ENCODE results near the gene PAFAH2. TPM values are rescaled to one million over a fixed set of nuclear protein-coding genes. Genes with fewer than 3 reads are reported as not detected.

PAFAH2 gene
- total and polyA plus RNA-seq, 2 of the 8 experiments (the other 6 are each of a cell fraction or from before 2014, with no cell fraction given): 7.7 to 9.3 TPM

DNA sequence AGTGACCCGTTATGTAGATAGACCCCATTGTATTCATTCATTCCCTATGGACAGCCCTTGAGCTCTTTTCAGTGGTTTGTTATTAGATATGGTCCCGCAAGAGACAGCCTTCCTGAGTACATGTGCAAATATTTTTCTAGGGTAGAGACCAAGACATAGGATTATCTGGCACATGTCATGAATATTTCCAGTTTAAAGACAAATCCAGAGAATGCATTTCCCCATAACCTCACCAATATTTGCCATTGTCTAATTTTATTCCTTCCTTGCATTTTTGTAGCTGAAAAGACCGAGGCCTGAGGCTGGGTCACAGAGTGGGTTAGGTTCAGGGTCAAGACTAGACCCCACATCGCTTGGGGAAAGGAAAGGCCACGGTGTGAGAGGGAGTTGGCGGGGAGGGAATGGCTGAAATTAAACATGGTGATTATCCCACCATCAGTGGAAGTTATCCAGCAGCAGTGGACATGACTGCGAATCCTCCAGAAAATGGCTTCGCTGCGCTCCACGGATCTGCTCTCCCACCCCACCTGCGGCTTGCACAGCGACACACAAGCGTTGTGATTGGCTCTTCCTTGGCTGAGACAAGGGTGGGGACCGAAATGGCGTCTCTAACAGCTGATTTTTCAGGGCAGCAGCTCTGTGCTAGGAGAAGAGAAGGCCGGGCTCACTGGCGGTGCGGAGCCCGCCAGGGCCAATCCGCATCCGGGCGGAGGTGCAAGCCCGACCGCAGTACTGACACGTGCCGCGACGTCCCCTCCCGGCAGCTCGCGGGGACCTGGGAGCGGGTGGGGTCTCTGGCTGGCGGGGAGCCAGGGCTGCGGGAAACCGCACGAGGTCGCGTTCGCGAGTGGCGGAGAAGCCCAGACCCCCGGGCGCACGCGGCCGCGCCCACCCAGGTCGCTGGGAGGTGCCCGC, 75.5 kb downstream of the PAFAH2 start (continued):
- peak; percentile 42; the same call in 1 of the 2 replicates for TF ChIP-seq SUZ12 (IDR thresholded peaks at IDR 0.05; ENCODE audit: low read length)
- 0 out of 2 replicates have a peak, but pooled peaks have one; percentile 7 for TF ChIP-seq TBP (IDR thresholded peaks at IDR 0.05; ENCODE audit: low read depth, low read length)
- TF ChIP-seq RBBP5 (IDR thresholded peaks at IDR 0.05; ENCODE audit: borderline replicate concordance, low read depth, low read length): peak; percentile 80; the same call in 1 of the 2 replicates
- TF ChIP-seq JUND (IDR thresholded peaks at IDR 0.05; ENCODE audit: low read length): no peak
- TF ChIP-seq PHF8 (conservative IDR thresholded peaks at IDR 0.05; ENCODE audit: low read depth, low read length): peak; percentile 58
- TF ChIP-seq, protein P1, sequence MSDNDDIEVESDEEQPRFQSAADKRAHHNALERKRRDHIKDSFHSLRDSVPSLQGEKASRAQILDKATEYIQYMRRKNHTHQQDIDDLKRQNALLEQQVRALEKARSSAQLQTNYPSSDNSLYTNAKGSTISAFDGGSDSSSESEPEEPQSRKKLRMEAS (IDR thresholded peaks at IDR 0.05): peak; percentile 85; the same call in 1 of the 2 replicates

Data from H1 (cell line).